PC-9 (cell line): ENCODE data around the gene GCFC2.

Experiments
- EZH2 ChIP-seq: fragments of 200-600 bp; sonication (generic); IDR thresholded peaks from 2 replicates; pipeline ENCODE4 v1.8.0; 2017; ENCODE audit warnings: antibody characterized with exemption, low read depth
- TF ChIP-seq, protein P1 (sequence below): fragments of 200-600 bp; sonication (generic); conservative IDR thresholded peaks from 2 replicates; pipeline ENCODE4 v1.6.1; 2017; ENCODE audit warnings: mixed run types, antibody characterized with exemption, mild to moderate bottlenecking, moderate library complexity

DNA sequence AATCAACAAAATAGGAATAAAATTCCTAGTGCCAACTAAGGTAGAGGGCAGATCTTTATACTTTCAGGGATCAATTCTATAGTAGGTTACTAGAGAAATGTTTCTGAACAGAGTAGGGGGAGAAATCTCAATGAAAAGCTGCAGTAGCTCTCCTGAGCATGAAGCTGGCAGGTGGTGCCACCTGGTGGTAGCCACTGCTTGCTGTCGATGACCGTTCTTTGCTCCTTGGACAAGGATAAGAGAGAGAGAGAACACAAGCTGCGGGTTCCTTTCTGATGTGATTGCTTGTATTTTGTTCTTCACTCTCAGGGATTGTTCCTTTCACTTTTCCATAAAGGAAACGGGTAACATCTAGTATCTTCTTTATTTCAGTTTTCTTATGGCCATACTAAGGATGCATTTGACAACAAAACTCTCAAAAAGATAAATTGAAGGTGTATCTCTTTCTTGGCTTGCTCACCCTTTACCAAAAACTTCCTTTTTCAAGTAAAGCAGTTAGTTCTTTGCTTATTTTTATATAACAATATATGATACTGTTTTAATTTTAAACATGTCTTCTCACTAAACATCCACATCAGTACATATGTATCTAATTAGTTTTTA lies 82.7 kb downstream of the GCFC2 start:
- TF ChIP-seq, protein P1, sequence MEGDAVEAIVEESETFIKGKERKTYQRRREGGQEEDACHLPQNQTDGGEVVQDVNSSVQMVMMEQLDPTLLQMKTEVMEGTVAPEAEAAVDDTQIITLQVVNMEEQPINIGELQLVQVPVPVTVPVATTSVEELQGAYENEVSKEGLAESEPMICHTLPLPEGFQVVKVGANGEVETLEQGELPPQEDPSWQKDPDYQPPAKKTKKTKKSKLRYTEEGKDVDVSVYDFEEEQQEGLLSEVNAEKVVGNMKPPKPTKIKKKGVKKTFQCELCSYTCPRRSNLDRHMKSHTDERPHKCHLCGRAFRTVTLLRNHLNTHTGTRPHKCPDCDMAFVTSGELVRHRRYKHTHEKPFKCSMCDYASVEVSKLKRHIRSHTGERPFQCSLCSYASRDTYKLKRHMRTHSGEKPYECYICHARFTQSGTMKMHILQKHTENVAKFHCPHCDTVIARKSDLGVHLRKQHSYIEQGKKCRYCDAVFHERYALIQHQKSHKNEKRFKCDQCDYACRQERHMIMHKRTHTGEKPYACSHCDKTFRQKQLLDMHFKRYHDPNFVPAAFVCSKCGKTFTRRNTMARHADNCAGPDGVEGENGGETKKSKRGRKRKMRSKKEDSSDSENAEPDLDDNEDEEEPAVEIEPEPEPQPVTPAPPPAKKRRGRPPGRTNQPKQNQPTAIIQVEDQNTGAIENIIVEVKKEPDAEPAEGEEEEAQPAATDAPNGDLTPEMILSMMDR: peak; percentile 98
- TF ChIP-seq EZH2: no peak
